Fibroblast of villous mesenchyme (primary cell): ENCODE data around the gene CASP9. TPM values are rescaled to one million over a fixed set of nuclear protein-coding genes. Genes with fewer than 3 reads are reported as not detected.
A peak's percentile ranks its signal among the peaks of the same experiment; 100 is the strongest.

ENCODE experiments used
- DNase-seq: peaks from one replicate; pipeline ENCODE4 v3.0.0-alpha.2; 2010; ENCODE audit warnings: low read depth
- H3K4me3 ChIP-seq: 2 replicates; pipeline ENCODE4 v1.5.1; 2011; ENCODE audit warnings: low read depth, mild to moderate bottlenecking, low read length
- CTCF ChIP-seq: IDR thresholded peaks from 2 replicates; pipeline ENCODE4 v1.5.1; 2012; ENCODE audit warnings: low read depth, mild to moderate bottlenecking, low read length; ENCODE audit not compliant: insufficient read depth
- total RNA-seq: library from RNA; depleted of rRNA; stranded (reverse); fragments of >200 nt; gene quantifications from 2 replicates; pipeline ENCODE4 v1.2.3, GENCODE V29; 2012

The CASP9 gene
- 5.8 and 7.3 TPM in 2 replicates for total RNA-seq

DNA sequence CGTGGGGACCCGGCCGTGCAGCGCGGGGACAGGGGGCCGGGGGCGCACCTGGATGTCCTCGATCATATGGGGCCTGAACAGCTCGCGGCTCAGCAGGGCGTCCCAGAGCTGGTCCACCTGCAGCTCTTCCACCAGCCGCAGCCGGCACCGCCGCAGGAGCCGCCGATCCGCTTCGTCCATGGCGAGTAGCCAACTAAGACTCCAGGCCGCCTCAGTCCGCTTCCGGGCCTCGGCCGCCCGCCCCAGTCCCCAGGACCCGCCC lies at the start of gene CASP9:
Gene CASP9 (minus strand): TSS at position 195 of the 262 bp plus-strand sequence. CDS start 15 bp downstream, at position 180.
- DNase-seq: no peak
- no peak for TF ChIP-seq CTCF
- H3K4me3 ChIP-seq: peak within 1 kb of the TSS; percentile 76

DNA sequence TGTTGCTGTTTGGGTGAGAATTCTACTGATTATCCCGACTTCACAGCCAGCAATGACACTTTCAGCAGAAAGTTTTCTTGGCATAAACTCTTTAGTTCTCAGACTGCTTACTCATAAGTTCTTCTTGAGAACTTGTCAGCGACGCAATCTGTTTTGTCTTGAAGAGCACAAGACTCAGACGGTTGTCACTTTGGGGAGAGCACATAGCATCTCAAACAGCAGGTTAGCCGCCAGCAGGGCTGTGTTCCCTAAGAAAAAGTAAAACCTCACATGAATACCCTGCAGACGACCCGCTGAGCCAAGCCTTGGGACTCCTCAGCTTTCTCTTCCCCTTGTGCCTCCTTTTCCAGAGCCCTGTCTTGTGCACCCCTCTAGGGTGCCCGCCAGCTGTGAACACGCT lies 49.5 kb upstream of the CASP9 start:
- peak; percentile 37 for DNase-seq
- TF ChIP-seq CTCF: no peak
- H3K4me3 ChIP-seq: no peak overlapping the region

GRCh38 chr1:15571266-15571665 lies 47.3 kb upstream of the CASP9 start:
- no peak overlapping the region for H3K4me3 ChIP-seq
- no peak for DNase-seq

DNA sequence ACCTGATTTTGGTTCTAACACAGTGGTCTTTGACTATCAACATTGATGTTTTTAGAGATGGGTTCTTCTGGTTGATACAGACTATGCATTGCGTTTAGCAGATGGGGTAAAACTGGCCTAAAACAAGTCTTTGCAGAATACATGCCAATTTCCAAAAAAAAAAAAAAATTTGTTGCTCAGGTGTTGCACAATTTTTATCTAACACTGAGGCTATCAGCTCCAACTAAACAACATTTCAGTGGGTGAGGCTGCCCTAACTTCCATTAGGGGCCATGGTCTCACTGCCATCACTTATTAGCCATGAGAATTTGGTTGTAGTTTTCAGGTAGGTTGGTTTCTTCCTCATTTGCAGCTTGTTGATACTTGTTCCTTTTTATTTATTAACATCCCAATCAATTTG lies 46.8 kb upstream of the CASP9 start:
- no peak for DNase-seq
- TF ChIP-seq CTCF: no peak
- H3K4me3 ChIP-seq: no peak overlapping the region

More at GRCh38 chr1:15571266-15571665, 47.3 kb upstream of the CASP9 start:
- no peak for TF ChIP-seq CTCF

DNA sequence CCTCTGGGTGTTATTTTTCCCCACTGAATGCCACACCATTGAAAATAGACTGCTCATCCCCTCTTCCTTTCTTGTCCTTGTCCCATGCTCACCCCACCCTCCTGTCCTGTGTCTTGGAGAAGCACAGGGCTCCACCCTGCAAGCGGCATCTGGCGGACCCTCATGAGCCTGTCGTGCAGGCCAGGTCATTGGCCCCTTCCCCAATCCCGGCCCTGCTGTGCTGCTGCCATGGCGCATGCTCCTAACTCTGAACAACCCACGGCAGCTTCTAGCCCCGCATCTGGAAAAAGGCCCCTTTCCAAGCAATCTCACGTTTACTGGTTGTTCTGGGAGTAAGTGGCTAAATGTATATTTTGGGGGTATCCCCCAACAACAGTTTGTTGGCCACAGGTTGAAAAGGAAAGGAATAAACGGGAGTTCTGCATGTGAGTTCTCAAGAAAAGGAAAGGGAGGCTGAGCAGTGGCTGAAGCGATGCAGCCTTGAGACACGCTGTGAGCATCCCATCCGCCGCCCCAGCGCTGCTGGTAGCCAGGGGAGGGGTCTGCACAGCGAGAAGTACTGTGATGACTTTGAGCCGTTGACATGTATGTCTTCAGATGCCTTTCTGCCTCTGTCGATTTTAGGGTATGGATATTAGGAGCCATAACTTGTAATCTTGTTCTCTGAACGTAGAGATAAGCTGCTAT lies 44.5 kb upstream of the CASP9 start:
- TF ChIP-seq CTCF: no peak
- no peak overlapping the region for H3K4me3 ChIP-seq
- DNase-seq: no peak

DNA sequence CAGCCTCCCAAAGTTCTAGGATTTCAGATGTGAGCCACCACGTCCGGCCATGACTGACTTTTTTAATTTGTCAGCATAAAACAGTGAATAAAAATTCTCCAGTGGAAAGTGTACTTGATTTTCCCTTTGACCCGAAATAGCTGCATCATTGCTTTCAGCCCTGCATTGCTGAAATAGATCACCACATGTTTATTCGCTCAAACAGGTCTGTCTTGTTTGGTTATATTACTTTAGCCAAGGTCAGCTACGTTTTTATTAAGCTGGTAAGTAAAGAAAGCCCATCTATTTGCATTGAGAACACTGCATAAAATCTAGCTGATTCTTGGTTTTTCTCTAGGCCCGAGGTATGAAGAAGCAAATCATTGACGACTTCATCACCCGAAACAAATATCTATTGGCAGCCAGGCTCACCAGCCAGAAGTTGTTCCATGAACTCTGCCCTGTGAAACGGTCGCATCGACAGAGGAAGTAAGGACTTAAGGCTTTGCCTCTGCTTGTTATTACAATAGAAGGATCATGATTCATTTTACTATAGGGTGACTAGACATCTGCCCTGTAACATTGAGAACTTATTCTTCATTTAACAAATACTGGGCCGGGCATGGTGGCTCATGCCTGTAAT lies 35.3 kb upstream of the CASP9 start:
- no peak for DNase-seq
- no peak for TF ChIP-seq CTCF
- no peak overlapping the region for H3K4me3 ChIP-seq

- no peak overlapping the region for H3K4me3 ChIP-seq
Observed at GRCh38 chr1:15558516-15558915, 34.5 kb upstream of the CASP9 start.

More at GRCh38 chr1:15558516-15558915, 34.5 kb upstream of the CASP9 start:
- no peak for TF ChIP-seq CTCF
- DNase-seq: no peak
